H1 (cell line): ENCODE measurements around the gene LRP3. TPM values are rescaled to one million over a fixed set of nuclear protein-coding genes. Genes with fewer than 3 reads are reported as not detected.

ENCODE experiments used
- HDAC2 ChIP-seq, 2 experiments: fragments of 300-600 bp in 1 of 2; sonication (generic) in 1 of 2; IDR thresholded peaks; 2 replicates each; pipeline ENCODE4 v1.6.1; 2011 to 2012; ENCODE audit warnings: low read depth in 2 of 2, low read length in 2 of 2, mild to moderate bottlenecking in 2 of 2, moderate library complexity in 2 of 2, borderline replicate concordance in 1 of 2, inconsistent platforms in 1 of 2
- TAF7 ChIP-seq: optimal IDR thresholded peaks from 2 replicates; pipeline ENCODE3; 2011; ENCODE audit warnings: low read depth, mild to moderate bottlenecking, inconsistent platforms, low read length, moderate library complexity, borderline replicate concordance
- polyA plus RNA-seq, 7 experiments: library from polyadenylated mRNA; depleted of rRNA in 3 of 7; stranded (reverse) in 5 of 7; unstranded in 2 of 7; fragments of >200 nt in 5 of 7; fragments of 200-250 nt in 2 of 7; gene quantifications; 1 replicate in 5 of 7; 2 replicates in 1 of 7; 4 replicates in 1 of 7; pipeline versions ENCODE4 v1.2.1 to v1.2.3, GENCODE V29; 2011 to 2013; ENCODE audit warnings: missing spikeins in 2 of 7, mixed read lengths in 2 of 7
- total RNA-seq: library from RNA; stranded (reverse); fragmentation: NEBNext Ultra II Directional; extraction: Animal tissue kit (Norgen Biotek cat#: 25700); gene quantifications from 2 replicates; pipeline ENCODE4 v1.2.1, GENCODE V29; 2021

LRP3 gene
- total and polyA plus RNA-seq, 2 of the 8 experiments (the other 6 are each of a cell fraction or from before 2014, with no cell fraction given): 30.3 to 33.7 TPM

GRCh38 chr19:33150852-33151518, 43.1 kb upstream of the LRP3 start (continued):
- TF ChIP-seq TAF7 (no peak), HDAC2 (IDR thresholded peaks at IDR 0.05; ENCODE audit: borderline replicate concordance in 1 of 2, low read depth in 2 of 2, low read length in 2 of 2) (no peak)
